IMR-90 (cell line): Measurements from ENCODE around the gene THY1. TPM values are rescaled to one million over a fixed set of nuclear protein-coding genes. Genes with fewer than 3 reads are reported as not detected.

Source experiments
- ATAC-seq: fragments of 200-7000 bp; cut with Tn5 transposase; 2 replicates; pipeline ENCODE4 v1.9.1; 2020; ENCODE audit warnings: low read depth, mild to moderate bottlenecking, moderate library complexity
- BruUV-seq: library from RNA; stranded (reverse); fragments of 400-500 nt; replicated peaks from 2 replicates; lab custom pipeline; 2021; lab: Mats Ljungman, UMichigan
- CTCF ChIA-PET: fragments of 300-600 bp; formaldehyde crosslinking; extraction: SDS; loops from one replicate; lab custom pipeline; 2021; ENCODE audit warnings: antibody characterized with exemption; lab: Yijun Ruan, JAX
- POLR2A ChIA-PET: fragments of 300-600 bp; sonication (Branson Sonifier 250); formaldehyde crosslinking; loops from one replicate; lab custom pipeline; 2022; ENCODE audit warnings: antibody characterized with exemption; ENCODE audit not compliant: unreplicated experiment; lab: Charles Lee
- DNase-seq: peaks from one replicate; pipeline ENCODE4 v3.0.0; 2013
- H2AFZ ChIP-seq: replicated peaks from 2 replicates; pipeline ENCODE3; 2013; ENCODE audit warnings: low read length, mild to moderate bottlenecking; ENCODE audit not compliant: poor library complexity
- H2AK5ac ChIP-seq: 2 replicates; pipeline ENCODE4 v1.6.1; 2013; ENCODE audit warnings: low read depth, low read length, inconsistent platforms
- H2AK9ac ChIP-seq: replicated peaks from 2 replicates; pipeline ENCODE3; 2013; ENCODE audit warnings: mild to moderate bottlenecking, low read depth, low read length, moderate library complexity; ENCODE audit not compliant: poor library complexity
- H2BK120ac ChIP-seq: 2 replicates; pipeline ENCODE4 v1.6.1; 2013; ENCODE audit warnings: low read depth, low read length, inconsistent platforms
- H2BK15ac ChIP-seq: 3 replicates; pipeline ENCODE4 v1.6.1; 2013; ENCODE audit warnings: low read depth, low read length, inconsistent platforms
- H2BK20ac ChIP-seq: 2 replicates; pipeline ENCODE4 v1.6.1; 2013; ENCODE audit warnings: low read depth, mild to moderate bottlenecking, inconsistent platforms, low read length, moderate library complexity
- H2BK5ac ChIP-seq: 2 replicates; pipeline ENCODE4 v1.6.1; 2013; ENCODE audit warnings: mild to moderate bottlenecking, low read depth, low read length, inconsistent platforms; ENCODE audit not compliant: poor library complexity, severe bottlenecking
- H3K14ac ChIP-seq: replicated peaks from 2 replicates; pipeline ENCODE4 v1.6.1; 2013; ENCODE audit warnings: low read depth, low read length, inconsistent platforms
- H3K18ac ChIP-seq: 2 replicates; pipeline ENCODE4 v1.6.1; 2013; ENCODE audit warnings: low read depth, low read length, control low read depth
- H3K23ac ChIP-seq: 2 replicates; pipeline ENCODE4 v1.6.1; 2013; ENCODE audit warnings: low read depth, low read length, inconsistent platforms
- H3K27ac ChIP-seq: 2 replicates; pipeline ENCODE4 v1.5.1; 2013; ENCODE audit warnings: mild to moderate bottlenecking, control low read depth, low read length; ENCODE audit not compliant: insufficient read depth
- H3K27me3 ChIP-seq: 2 replicates; pipeline ENCODE4 v1.6.1; 2013; ENCODE audit warnings: low read length; ENCODE audit not compliant: control insufficient read depth, insufficient read depth
- H3K36me3 ChIP-seq: 2 replicates; pipeline ENCODE4 v1.6.1; 2013; ENCODE audit warnings: low read length, mixed read lengths; ENCODE audit not compliant: control insufficient read depth, insufficient read depth
- H3K4ac ChIP-seq: 2 replicates; pipeline ENCODE4 v1.6.1; 2013; ENCODE audit warnings: low read depth, low read length, inconsistent platforms
- H3K4me1 ChIP-seq: 2 replicates; pipeline ENCODE4 v1.6.1; 2013; ENCODE audit warnings: low read length, mixed read lengths; ENCODE audit not compliant: control insufficient read depth, insufficient read depth
- H3K4me2 ChIP-seq: 2 replicates; pipeline ENCODE4 v1.6.1; 2013; ENCODE audit warnings: low read depth, mild to moderate bottlenecking, control low read depth, low read length, moderate library complexity
- H3K4me3 ChIP-seq: 2 replicates; pipeline ENCODE4 v1.5.1; 2013; ENCODE audit warnings: low read depth, mild to moderate bottlenecking, control low read depth, low read length, moderate library complexity; ENCODE audit not compliant: insufficient read depth
- H3K56ac ChIP-seq: 2 replicates; pipeline ENCODE4 v1.6.1; 2013; ENCODE audit warnings: low read length, inconsistent platforms; ENCODE audit not compliant: insufficient read depth; ENCODE audit errors: extremely low read depth
- H3K79me1 ChIP-seq, 2 experiments: 2 replicates each; pipeline ENCODE4 v1.6.1; 2013; ENCODE audit warnings: low read length in 2 of 2, inconsistent platforms in 1 of 2, low read depth in 1 of 2
- H3K9ac ChIP-seq: 2 replicates; pipeline ENCODE4 v1.6.1; 2013; ENCODE audit warnings: low read depth, low read length, control low read depth
- H3K9me1 ChIP-seq: 2 replicates; pipeline ENCODE4 v1.6.1; 2013; ENCODE audit warnings: low read length, inconsistent platforms; ENCODE audit not compliant: insufficient read depth
- H3K9me3 ChIP-seq: 2 replicates; pipeline ENCODE4 v1.6.1; 2013; ENCODE audit warnings: low read length; ENCODE audit not compliant: control insufficient read depth, insufficient read depth
- H4K20me1 ChIP-seq: 2 replicates; pipeline ENCODE4 v1.6.1; 2013; ENCODE audit warnings: low read length, inconsistent platforms; ENCODE audit not compliant: insufficient read depth
- H4K5ac ChIP-seq: 2 replicates; pipeline ENCODE4 v1.6.1; 2013; ENCODE audit warnings: mild to moderate bottlenecking, low read depth, low read length, control low read depth
- H4K8ac ChIP-seq, 2 experiments: 2 replicates each; pipeline ENCODE4 v1.6.1; 2013; ENCODE audit warnings: low read depth in 2 of 2, low read length in 2 of 2, control low read depth in 1 of 2, inconsistent platforms in 1 of 2
- H4K91ac ChIP-seq: 2 replicates; pipeline ENCODE4 v1.6.1; 2013; ENCODE audit warnings: low read depth, low read length, inconsistent platforms; ENCODE audit not compliant: insufficient read depth
- BHLHE40 ChIP-seq: fragments of 150-350 bp; IDR thresholded peaks from 2 replicates; pipeline ENCODE4 v1.6.1; 2016; ENCODE audit warnings: mild to moderate bottlenecking, low read depth, low read length
- CEBPB ChIP-seq: IDR thresholded peaks from 2 replicates; pipeline ENCODE4 v1.6.1; 2012; ENCODE audit warnings: low read depth, low read length, improper control_type of control experiment
- CHD1 ChIP-seq: IDR thresholded peaks from 2 replicates; pipeline ENCODE4 v1.6.1; 2012; ENCODE audit warnings: low read depth, low read length, improper control_type of control experiment
- FOS ChIP-seq: fragments of 150-350 bp; IDR thresholded peaks from 2 replicates; pipeline ENCODE4 v1.6.1; 2016; ENCODE audit warnings: low read depth, low read length
- MAFK ChIP-seq: IDR thresholded peaks from 2 replicates; pipeline ENCODE4 v1.6.1; 2012; ENCODE audit warnings: low read depth, low read length, improper control_type of control experiment
- MAZ ChIP-seq: IDR thresholded peaks from 2 replicates; pipeline ENCODE4 v1.6.1; 2012; ENCODE audit warnings: low read depth, mild to moderate bottlenecking, low read length, improper control_type of control experiment, moderate library complexity, borderline replicate concordance
- MXI1 ChIP-seq: IDR thresholded peaks from 2 replicates; pipeline ENCODE4 v1.6.1; 2012; ENCODE audit warnings: low read depth, mild to moderate bottlenecking, low read length, moderate library complexity, borderline replicate concordance
- RAD21 ChIP-seq: IDR thresholded peaks from 2 replicates; pipeline ENCODE4 v1.6.1; 2012; ENCODE audit warnings: low read length, improper control_type of control experiment
- RCOR1 ChIP-seq: IDR thresholded peaks from 2 replicates; pipeline ENCODE4 v1.6.1; 2012; ENCODE audit warnings: mild to moderate bottlenecking, low read length, improper control_type of control experiment; ENCODE audit not compliant: insufficient replicate concordance
- RFX5 ChIP-seq: IDR thresholded peaks from 2 replicates; pipeline ENCODE4 v1.8.0; 2012; ENCODE audit warnings: low read depth, mild to moderate bottlenecking, low read length, moderate library complexity
- WGBS, 2 experiments: methylation state at CpG; one replicate each; pipeline versions ENCODE4 v1.1.5 to v1.1.7; 2013; ENCODE audit warnings: missing lambda C conversion rate in 2 of 2; ENCODE audit not compliant: insufficient read length in 1 of 2; ENCODE audit errors: extremely low coverage in 2 of 2; 5-methylcytosine and 5-hydroxymethylcytosine counted together
- dilution Hi-C: fragments of 300-500 bp; cut with HindIII; formaldehyde crosslinking; loops from one replicate; pipeline ENCODE4 v1.14.3; 2018; ENCODE audit warnings: low sequenced_read_pairs; ENCODE audit not compliant: unreplicated experiment
- in situ Hi-C: fragments of 300-500 bp; cut with MboI; formaldehyde crosslinking; loops from 3 replicates; pipeline ENCODE4 v1.14.3; 2019; ENCODE audit warnings: low sequenced_read_pairs, inconsistent platforms, mixed read lengths
- intact Hi-C: fragments of 100-400 bp; cut with micrococcal nuclease; formaldehyde crosslinking; loops from 2 replicates; pipeline ENCODE4 v1.10.0; 2022
- polyA plus RNA-seq, 3 experiments: library from polyadenylated mRNA; depleted of rRNA; stranded (reverse); fragments of >200 nt; gene quantifications; 2 replicates each; pipeline ENCODE4 v1.2.3, GENCODE V29; 2012; ENCODE audit warnings: low replicate concordance in 1 of 3
- total RNA-seq: library from RNA; depleted of rRNA; stranded (reverse); fragments of >200 nt; gene quantifications from 2 replicates; pipeline ENCODE4 v1.2.3, GENCODE V29; 2012
- TF ChIP-seq, protein P1 (sequence below): fragments of 150-350 bp; IDR thresholded peaks from 2 replicates; pipeline ENCODE4 v1.6.1; 2017; ENCODE audit warnings: mild to moderate bottlenecking, antibody characterized with exemption, low read length, low read depth
- TF ChIP-seq, protein P2 (sequence below): conservative IDR thresholded peaks from 2 replicates; pipeline ENCODE4 v1.5.1; 2012; ENCODE audit warnings: mild to moderate bottlenecking, low read depth, low read length, improper control_type of control experiment

THY1 gene
- total and polyA plus RNA-seq, 2 of the 4 experiments (the other 2 are of a cell fraction): 703 to 2,603 TPM

DNA sequence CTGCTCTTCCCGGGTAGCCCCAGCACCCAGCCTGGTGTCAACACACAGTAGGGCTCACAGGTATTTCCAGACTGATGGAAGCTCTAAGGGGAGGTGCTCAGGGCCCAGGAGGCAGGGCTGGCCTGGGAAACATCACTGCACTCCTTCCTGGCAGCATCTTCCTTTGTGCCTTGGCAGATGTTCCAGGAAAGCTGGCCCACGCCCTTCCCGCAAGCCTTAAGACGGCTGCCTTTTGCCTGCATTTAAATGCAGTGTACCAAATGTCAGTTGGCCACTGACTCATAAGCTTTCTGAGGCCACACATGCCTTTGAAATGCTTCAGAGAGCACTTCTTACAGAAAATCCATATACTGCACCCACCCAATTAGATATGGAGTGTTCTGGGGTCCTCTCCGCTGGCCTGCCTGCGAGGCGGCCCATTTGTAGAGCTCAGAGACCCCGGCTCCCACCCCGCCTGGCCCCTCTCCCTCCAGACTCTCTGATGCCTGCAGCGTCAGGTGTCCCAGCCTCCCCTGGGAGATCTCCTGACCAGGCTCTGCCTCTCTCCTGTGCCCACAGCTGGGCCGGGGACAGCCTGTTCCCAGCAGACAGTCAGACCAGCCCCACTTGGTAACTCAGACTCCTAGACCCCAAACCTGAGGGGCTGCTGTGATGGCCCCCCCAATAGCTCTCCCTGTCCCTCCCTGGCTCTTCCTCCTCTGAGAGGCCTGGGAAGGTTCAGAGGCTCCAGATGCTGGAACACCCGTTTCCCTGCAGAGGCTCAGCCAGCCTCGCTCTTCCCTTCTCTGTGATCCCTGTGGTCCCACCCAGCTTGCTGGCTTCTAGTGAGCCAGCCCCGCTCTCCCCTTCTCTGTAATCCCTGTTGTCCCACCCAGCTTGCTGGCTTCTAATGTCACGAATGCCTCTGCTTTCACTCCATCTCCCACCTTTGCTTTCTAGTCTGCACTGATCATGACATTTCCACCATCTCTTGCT is 47.6 kb upstream of the THY1 start:
- Histone ChIP-seq H3K4me2 (no peak overlapping the region), H3K27me3 (no peaks in the 10 kb centered on the region), H4K91ac (peak overlapping the region; percentile 96), H4K5ac (peak overlapping the region; percentile 79), H3K4me3 (no peak overlapping the region), H2AFZ (peak overlapping the region; percentile 81), H3K27ac (peak overlapping the region; percentile 75), H3K36me3 (no peaks in the 10 kb centered on the region), H4K20me1 (no peaks in the 10 kb centered on the region), H2BK20ac (peak overlapping the region; percentile 87), H3K14ac (peak overlapping the region; percentile 97), H3K9me1 (peaks cover 16% of the 10 kb centered on the region), H2BK15ac (peak overlapping the region; percentile 99), H2BK5ac (peak overlapping the region; percentile 70), H3K79me1 (0 out of 4 replicates have a peak, but pooled peaks cover 0 to 11% of the 10 kb centered on the region in 2 experiments), H3K18ac (peak overlapping the region; percentile 94), H3K4me1 (peaks cover 18% of the 10 kb centered on the region), H3K56ac (peak overlapping the region; percentile 38; the same call in 1 of the 2 replicates), H2BK120ac (peak overlapping the region; percentile 96), H2AK5ac (peak overlapping the region; percentile 97), H2AK9ac (peak overlapping the region; percentile 98), H3K9me3 (no peaks in the 10 kb centered on the region; the same call in 1 of the 2 replicates), H4K8ac (peak overlapping the region; percentile 81 to 89), H3K9ac (peak overlapping the region; percentile 53), H3K23ac (peak overlapping the region; percentile 78), H3K4ac (peak overlapping the region; percentile 90)
- no TSS peak for BruUV-seq
- ATAC-seq (peak; percentile 85), DNase-seq (peak; percentile 96)
- dilution Hi-C loops: no loop called here
- in situ Hi-C loops: loop anchor here (5.0 kb wide), 2 partner anchors 38 to 113 kb away; no protein-coding TSS in a partner anchor
- intact Hi-C loops: loop anchor here (1.0 to 10.0 kb wide), 2 partner anchors 48 to 366 kb away; partner anchors contain the start of genes C2CD2L and DPAGT1
- CTCF ChIA-PET: interaction anchor here (0.6 to 2.0 kb wide), 6 partner anchors 9 to 249 kb away, joined by 3 to 10 read pairs (median 5); partner anchors contain the start of gene USP2
- 49% methylated on average over 7 of the region's 15 CpGs; no CpG with 5 or more reads in 1 of the 2 experiments for whole genome bisulfite sequencing, 2 experiments
- POLR2A ChIA-PET: interaction anchor here (1.2 kb wide), 1 partner anchor 53 kb away, joined by 6 read pairs; no protein-coding TSS in a partner anchor
- TF ChIP-seq RAD21 (peak; percentile 22; the same call in 1 of the 2 replicates), RCOR1 (peak; percentile 71), RFX5 (no peak), MAZ (no peak; the same call in 1 of the 2 replicates), MXI1 (peak; percentile 88), BHLHE40 (no peak), CHD1 (no peak), CEBPB (no peak; the same call in 1 of the 2 replicates), FOS (0 out of 2 replicates have a peak, but pooled peaks have one; percentile 47), MAFK (no peak)
- TF ChIP-seq, protein P1, sequence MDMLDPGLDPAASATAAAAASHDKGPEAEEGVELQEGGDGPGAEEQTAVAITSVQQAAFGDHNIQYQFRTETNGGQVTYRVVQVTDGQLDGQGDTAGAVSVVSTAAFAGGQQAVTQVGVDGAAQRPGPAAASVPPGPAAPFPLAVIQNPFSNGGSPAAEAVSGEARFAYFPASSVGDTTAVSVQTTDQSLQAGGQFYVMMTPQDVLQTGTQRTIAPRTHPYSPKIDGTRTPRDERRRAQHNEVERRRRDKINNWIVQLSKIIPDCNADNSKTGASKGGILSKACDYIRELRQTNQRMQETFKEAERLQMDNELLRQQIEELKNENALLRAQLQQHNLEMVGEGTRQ: no peak
- TF ChIP-seq, protein P2, sequence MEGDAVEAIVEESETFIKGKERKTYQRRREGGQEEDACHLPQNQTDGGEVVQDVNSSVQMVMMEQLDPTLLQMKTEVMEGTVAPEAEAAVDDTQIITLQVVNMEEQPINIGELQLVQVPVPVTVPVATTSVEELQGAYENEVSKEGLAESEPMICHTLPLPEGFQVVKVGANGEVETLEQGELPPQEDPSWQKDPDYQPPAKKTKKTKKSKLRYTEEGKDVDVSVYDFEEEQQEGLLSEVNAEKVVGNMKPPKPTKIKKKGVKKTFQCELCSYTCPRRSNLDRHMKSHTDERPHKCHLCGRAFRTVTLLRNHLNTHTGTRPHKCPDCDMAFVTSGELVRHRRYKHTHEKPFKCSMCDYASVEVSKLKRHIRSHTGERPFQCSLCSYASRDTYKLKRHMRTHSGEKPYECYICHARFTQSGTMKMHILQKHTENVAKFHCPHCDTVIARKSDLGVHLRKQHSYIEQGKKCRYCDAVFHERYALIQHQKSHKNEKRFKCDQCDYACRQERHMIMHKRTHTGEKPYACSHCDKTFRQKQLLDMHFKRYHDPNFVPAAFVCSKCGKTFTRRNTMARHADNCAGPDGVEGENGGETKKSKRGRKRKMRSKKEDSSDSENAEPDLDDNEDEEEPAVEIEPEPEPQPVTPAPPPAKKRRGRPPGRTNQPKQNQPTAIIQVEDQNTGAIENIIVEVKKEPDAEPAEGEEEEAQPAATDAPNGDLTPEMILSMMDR: no peak
